Measurements from ENCODE around the gene FARP2.

GRCh38 chr2:241499146-241499965 lies 143.3 kb downstream of the FARP2 start:
- TF ChIP-seq, protein P1, sequence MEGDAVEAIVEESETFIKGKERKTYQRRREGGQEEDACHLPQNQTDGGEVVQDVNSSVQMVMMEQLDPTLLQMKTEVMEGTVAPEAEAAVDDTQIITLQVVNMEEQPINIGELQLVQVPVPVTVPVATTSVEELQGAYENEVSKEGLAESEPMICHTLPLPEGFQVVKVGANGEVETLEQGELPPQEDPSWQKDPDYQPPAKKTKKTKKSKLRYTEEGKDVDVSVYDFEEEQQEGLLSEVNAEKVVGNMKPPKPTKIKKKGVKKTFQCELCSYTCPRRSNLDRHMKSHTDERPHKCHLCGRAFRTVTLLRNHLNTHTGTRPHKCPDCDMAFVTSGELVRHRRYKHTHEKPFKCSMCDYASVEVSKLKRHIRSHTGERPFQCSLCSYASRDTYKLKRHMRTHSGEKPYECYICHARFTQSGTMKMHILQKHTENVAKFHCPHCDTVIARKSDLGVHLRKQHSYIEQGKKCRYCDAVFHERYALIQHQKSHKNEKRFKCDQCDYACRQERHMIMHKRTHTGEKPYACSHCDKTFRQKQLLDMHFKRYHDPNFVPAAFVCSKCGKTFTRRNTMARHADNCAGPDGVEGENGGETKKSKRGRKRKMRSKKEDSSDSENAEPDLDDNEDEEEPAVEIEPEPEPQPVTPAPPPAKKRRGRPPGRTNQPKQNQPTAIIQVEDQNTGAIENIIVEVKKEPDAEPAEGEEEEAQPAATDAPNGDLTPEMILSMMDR (IDR thresholded peaks at IDR 0.05; ENCODE audit: low read length) = no peak
- TF ChIP-seq EZH2 (IDR thresholded peaks at IDR 0.05; ENCODE audit: borderline replicate concordance, low read length) = no peak
